ENCODE measurements around the gene TSPOAP1.

DNA sequence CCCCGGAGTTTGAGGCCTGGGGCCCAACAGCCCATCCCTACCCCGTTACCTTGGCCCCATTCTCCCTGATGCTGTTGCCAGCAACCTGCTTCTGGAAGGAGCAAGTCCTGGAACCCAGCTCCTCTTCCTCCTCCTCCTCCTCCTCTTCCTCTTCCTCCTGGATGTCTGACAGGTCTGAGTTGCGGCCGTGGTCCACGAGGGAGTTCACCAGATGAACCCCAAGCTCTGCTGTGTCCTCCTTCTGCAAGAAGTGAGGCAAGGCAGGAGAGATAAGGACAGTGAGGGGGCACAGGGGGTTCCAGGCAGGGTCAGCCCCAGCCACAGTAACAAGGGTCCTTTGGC lies 18.7 kb downstream of the TSPOAP1 start:
- TF ChIP-seq, protein P1, sequence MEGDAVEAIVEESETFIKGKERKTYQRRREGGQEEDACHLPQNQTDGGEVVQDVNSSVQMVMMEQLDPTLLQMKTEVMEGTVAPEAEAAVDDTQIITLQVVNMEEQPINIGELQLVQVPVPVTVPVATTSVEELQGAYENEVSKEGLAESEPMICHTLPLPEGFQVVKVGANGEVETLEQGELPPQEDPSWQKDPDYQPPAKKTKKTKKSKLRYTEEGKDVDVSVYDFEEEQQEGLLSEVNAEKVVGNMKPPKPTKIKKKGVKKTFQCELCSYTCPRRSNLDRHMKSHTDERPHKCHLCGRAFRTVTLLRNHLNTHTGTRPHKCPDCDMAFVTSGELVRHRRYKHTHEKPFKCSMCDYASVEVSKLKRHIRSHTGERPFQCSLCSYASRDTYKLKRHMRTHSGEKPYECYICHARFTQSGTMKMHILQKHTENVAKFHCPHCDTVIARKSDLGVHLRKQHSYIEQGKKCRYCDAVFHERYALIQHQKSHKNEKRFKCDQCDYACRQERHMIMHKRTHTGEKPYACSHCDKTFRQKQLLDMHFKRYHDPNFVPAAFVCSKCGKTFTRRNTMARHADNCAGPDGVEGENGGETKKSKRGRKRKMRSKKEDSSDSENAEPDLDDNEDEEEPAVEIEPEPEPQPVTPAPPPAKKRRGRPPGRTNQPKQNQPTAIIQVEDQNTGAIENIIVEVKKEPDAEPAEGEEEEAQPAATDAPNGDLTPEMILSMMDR (conservative IDR thresholded peaks at IDR 0.05 in 1 of 2, IDR thresholded peaks at IDR 0.05 in 1 of 2; ENCODE audit: extremely low read depth in 1 of 2, insufficient read depth in 1 of 2, low read depth in 1 of 2, low read length in 2 of 2): no peak
- TF ChIP-seq EZH2 (IDR thresholded peaks at IDR 0.05; ENCODE audit: borderline replicate concordance, low read length): no peak

All from mammary epithelial cell (primary cell).